IMR-90 (cell line): Measurements from ENCODE around the gene FIS1. TPM values are rescaled to one million over a fixed set of nuclear protein-coding genes. Genes with fewer than 3 reads are reported as not detected.

Source experiments
- ATAC-seq: fragments of 200-7000 bp; cut with Tn5 transposase; 2 replicates; pipeline ENCODE4 v1.9.1; 2020; ENCODE audit warnings: low read depth, mild to moderate bottlenecking, moderate library complexity
- BruUV-seq: library from RNA; stranded (reverse); fragments of 400-500 nt; replicated peaks from 2 replicates; lab custom pipeline; 2021; lab: Mats Ljungman, UMichigan
- CTCF ChIA-PET: fragments of 300-600 bp; formaldehyde crosslinking; extraction: SDS; loops from one replicate; lab custom pipeline; 2021; ENCODE audit warnings: antibody characterized with exemption; lab: Yijun Ruan, JAX
- POLR2A ChIA-PET: fragments of 300-600 bp; sonication (Branson Sonifier 250); formaldehyde crosslinking; loops from one replicate; lab custom pipeline; 2022; ENCODE audit warnings: antibody characterized with exemption; ENCODE audit not compliant: unreplicated experiment; lab: Charles Lee
- DNase-seq: peaks from one replicate; pipeline ENCODE4 v3.0.0; 2013
- H2AFZ ChIP-seq: replicated peaks from 2 replicates; pipeline ENCODE3; 2013; ENCODE audit warnings: low read length, mild to moderate bottlenecking; ENCODE audit not compliant: poor library complexity
- H2AK5ac ChIP-seq: 2 replicates; pipeline ENCODE4 v1.6.1; 2013; ENCODE audit warnings: low read depth, low read length, inconsistent platforms
- H2AK9ac ChIP-seq: replicated peaks from 2 replicates; pipeline ENCODE3; 2013; ENCODE audit warnings: mild to moderate bottlenecking, low read depth, low read length, moderate library complexity; ENCODE audit not compliant: poor library complexity
- H2BK120ac ChIP-seq: 2 replicates; pipeline ENCODE4 v1.6.1; 2013; ENCODE audit warnings: low read depth, low read length, inconsistent platforms
- H2BK15ac ChIP-seq: 3 replicates; pipeline ENCODE4 v1.6.1; 2013; ENCODE audit warnings: low read depth, low read length, inconsistent platforms
- H2BK20ac ChIP-seq: 2 replicates; pipeline ENCODE4 v1.6.1; 2013; ENCODE audit warnings: low read depth, mild to moderate bottlenecking, inconsistent platforms, low read length, moderate library complexity
- H2BK5ac ChIP-seq: 2 replicates; pipeline ENCODE4 v1.6.1; 2013; ENCODE audit warnings: mild to moderate bottlenecking, low read depth, low read length, inconsistent platforms; ENCODE audit not compliant: poor library complexity, severe bottlenecking
- H3K14ac ChIP-seq: replicated peaks from 2 replicates; pipeline ENCODE4 v1.6.1; 2013; ENCODE audit warnings: low read depth, low read length, inconsistent platforms
- H3K18ac ChIP-seq: 2 replicates; pipeline ENCODE4 v1.6.1; 2013; ENCODE audit warnings: low read depth, low read length, control low read depth
- H3K23ac ChIP-seq: 2 replicates; pipeline ENCODE4 v1.6.1; 2013; ENCODE audit warnings: low read depth, low read length, inconsistent platforms
- H3K27ac ChIP-seq: 2 replicates; pipeline ENCODE4 v1.5.1; 2013; ENCODE audit warnings: mild to moderate bottlenecking, control low read depth, low read length; ENCODE audit not compliant: insufficient read depth
- H3K27me3 ChIP-seq: 2 replicates; pipeline ENCODE4 v1.6.1; 2013; ENCODE audit warnings: low read length; ENCODE audit not compliant: control insufficient read depth, insufficient read depth
- H3K36me3 ChIP-seq: 2 replicates; pipeline ENCODE4 v1.6.1; 2013; ENCODE audit warnings: low read length, mixed read lengths; ENCODE audit not compliant: control insufficient read depth, insufficient read depth
- H3K4ac ChIP-seq: 2 replicates; pipeline ENCODE4 v1.6.1; 2013; ENCODE audit warnings: low read depth, low read length, inconsistent platforms
- H3K4me1 ChIP-seq: 2 replicates; pipeline ENCODE4 v1.6.1; 2013; ENCODE audit warnings: low read length, mixed read lengths; ENCODE audit not compliant: control insufficient read depth, insufficient read depth
- H3K4me2 ChIP-seq: 2 replicates; pipeline ENCODE4 v1.6.1; 2013; ENCODE audit warnings: low read depth, mild to moderate bottlenecking, control low read depth, low read length, moderate library complexity
- H3K4me3 ChIP-seq: 2 replicates; pipeline ENCODE4 v1.5.1; 2013; ENCODE audit warnings: low read depth, mild to moderate bottlenecking, control low read depth, low read length, moderate library complexity; ENCODE audit not compliant: insufficient read depth
- H3K56ac ChIP-seq: 2 replicates; pipeline ENCODE4 v1.6.1; 2013; ENCODE audit warnings: low read length, inconsistent platforms; ENCODE audit not compliant: insufficient read depth; ENCODE audit errors: extremely low read depth
- H3K79me1 ChIP-seq, 2 experiments: 2 replicates each; pipeline ENCODE4 v1.6.1; 2013; ENCODE audit warnings: low read length in 2 of 2, inconsistent platforms in 1 of 2, low read depth in 1 of 2
- H3K9ac ChIP-seq: 2 replicates; pipeline ENCODE4 v1.6.1; 2013; ENCODE audit warnings: low read depth, low read length, control low read depth
- H3K9me1 ChIP-seq: 2 replicates; pipeline ENCODE4 v1.6.1; 2013; ENCODE audit warnings: low read length, inconsistent platforms; ENCODE audit not compliant: insufficient read depth
- H3K9me3 ChIP-seq: 2 replicates; pipeline ENCODE4 v1.6.1; 2013; ENCODE audit warnings: low read length; ENCODE audit not compliant: control insufficient read depth, insufficient read depth
- H4K20me1 ChIP-seq: 2 replicates; pipeline ENCODE4 v1.6.1; 2013; ENCODE audit warnings: low read length, inconsistent platforms; ENCODE audit not compliant: insufficient read depth
- H4K5ac ChIP-seq: 2 replicates; pipeline ENCODE4 v1.6.1; 2013; ENCODE audit warnings: mild to moderate bottlenecking, low read depth, low read length, control low read depth
- H4K8ac ChIP-seq, 2 experiments: 2 replicates each; pipeline ENCODE4 v1.6.1; 2013; ENCODE audit warnings: low read depth in 2 of 2, low read length in 2 of 2, control low read depth in 1 of 2, inconsistent platforms in 1 of 2
- H4K91ac ChIP-seq: 2 replicates; pipeline ENCODE4 v1.6.1; 2013; ENCODE audit warnings: low read depth, low read length, inconsistent platforms; ENCODE audit not compliant: insufficient read depth
- CEBPB ChIP-seq: IDR thresholded peaks from 2 replicates; pipeline ENCODE4 v1.6.1; 2012; ENCODE audit warnings: low read depth, low read length, improper control_type of control experiment
- CHD1 ChIP-seq: IDR thresholded peaks from 2 replicates; pipeline ENCODE4 v1.6.1; 2012; ENCODE audit warnings: low read depth, low read length, improper control_type of control experiment
- CTCF ChIP-seq: conservative IDR thresholded peaks from 2 replicates; pipeline ENCODE4 v1.5.1; 2012; ENCODE audit warnings: mild to moderate bottlenecking, low read depth, low read length, improper control_type of control experiment
- ELK1 ChIP-seq: fragments of 150-350 bp; IDR thresholded peaks from 2 replicates; pipeline ENCODE4 v1.6.1; 2016; ENCODE audit warnings: low read depth, mild to moderate bottlenecking, low read length, moderate library complexity, borderline replicate concordance
- MAFK ChIP-seq: IDR thresholded peaks from 2 replicates; pipeline ENCODE4 v1.6.1; 2012; ENCODE audit warnings: low read depth, low read length, improper control_type of control experiment
- MAZ ChIP-seq: IDR thresholded peaks from 2 replicates; pipeline ENCODE4 v1.6.1; 2012; ENCODE audit warnings: low read depth, mild to moderate bottlenecking, low read length, improper control_type of control experiment, moderate library complexity, borderline replicate concordance
- MXI1 ChIP-seq: IDR thresholded peaks from 2 replicates; pipeline ENCODE4 v1.6.1; 2012; ENCODE audit warnings: low read depth, mild to moderate bottlenecking, low read length, moderate library complexity, borderline replicate concordance
- RAD21 ChIP-seq: IDR thresholded peaks from 2 replicates; pipeline ENCODE4 v1.6.1; 2012; ENCODE audit warnings: low read length, improper control_type of control experiment
- RCOR1 ChIP-seq: IDR thresholded peaks from 2 replicates; pipeline ENCODE4 v1.6.1; 2012; ENCODE audit warnings: mild to moderate bottlenecking, low read length, improper control_type of control experiment; ENCODE audit not compliant: insufficient replicate concordance
- RFX5 ChIP-seq: IDR thresholded peaks from 2 replicates; pipeline ENCODE4 v1.8.0; 2012; ENCODE audit warnings: low read depth, mild to moderate bottlenecking, low read length, moderate library complexity
- WGBS, 2 experiments: methylation state at CpG; one replicate each; pipeline versions ENCODE4 v1.1.5 to v1.1.7; 2013; ENCODE audit warnings: missing lambda C conversion rate in 2 of 2; ENCODE audit not compliant: insufficient read length in 1 of 2; ENCODE audit errors: extremely low coverage in 2 of 2; 5-methylcytosine and 5-hydroxymethylcytosine counted together
- dilution Hi-C: fragments of 300-500 bp; cut with HindIII; formaldehyde crosslinking; loops from one replicate; pipeline ENCODE4 v1.14.3; 2018; ENCODE audit warnings: low sequenced_read_pairs; ENCODE audit not compliant: unreplicated experiment
- in situ Hi-C: fragments of 300-500 bp; cut with MboI; formaldehyde crosslinking; loops from 3 replicates; pipeline ENCODE4 v1.14.3; 2019; ENCODE audit warnings: low sequenced_read_pairs, inconsistent platforms, mixed read lengths
- intact Hi-C: fragments of 100-400 bp; cut with micrococcal nuclease; formaldehyde crosslinking; loops from 2 replicates; pipeline ENCODE4 v1.10.0; 2022
- polyA plus RNA-seq, 3 experiments: library from polyadenylated mRNA; depleted of rRNA; stranded (reverse); fragments of >200 nt; gene quantifications; 2 replicates each; pipeline ENCODE4 v1.2.3, GENCODE V29; 2012; ENCODE audit warnings: low replicate concordance in 1 of 3
- total RNA-seq: library from RNA; depleted of rRNA; stranded (reverse); fragments of >200 nt; gene quantifications from 2 replicates; pipeline ENCODE4 v1.2.3, GENCODE V29; 2012

Gene FIS1
- total and polyA plus RNA-seq, 2 of the 4 experiments (the other 2 are of a cell fraction), result 293 to 489 TPM

DNA sequence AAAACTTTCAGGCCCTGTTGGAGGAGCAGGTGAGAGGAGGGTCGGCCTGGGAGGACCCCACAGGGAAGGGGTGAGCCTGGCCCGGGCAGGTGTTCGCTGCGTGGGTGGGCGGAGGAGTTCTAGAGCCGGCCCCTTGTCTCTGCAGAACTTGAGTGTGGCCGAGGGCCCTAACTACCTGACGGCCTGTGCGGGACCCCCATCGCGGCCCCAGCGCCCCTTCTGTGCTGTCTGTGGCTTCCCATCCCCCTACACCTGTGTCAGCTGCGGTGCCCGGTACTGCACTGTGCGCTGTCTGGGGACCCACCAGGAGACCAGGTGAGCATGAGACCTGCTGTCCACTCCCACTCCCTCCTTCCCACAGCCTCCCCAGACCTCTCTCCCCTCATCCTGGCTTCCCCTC lies 21.4 kb downstream of the FIS1 start:
- Histone ChIP-seq H2AK5ac (no peak overlapping the region), H3K4me2 (no peak overlapping the region), H2BK120ac (no peak overlapping the region), H4K91ac (no peak overlapping the region), H4K8ac (no peak overlapping the region), H3K9ac (no peak overlapping the region), H3K79me1 (peaks cover 14 to 35% of the 10 kb centered on the region in 2 experiments), H3K36me3 (peaks cover 38% of the 10 kb centered on the region), H2BK15ac (no peak overlapping the region), H3K23ac (no peak overlapping the region), H3K18ac (no peak overlapping the region), H3K4me3 (no peak overlapping the region), H3K4ac (no peak overlapping the region), H2AK9ac (no peak overlapping the region), H3K27ac (no peak overlapping the region), H2AFZ (no peak overlapping the region), H3K9me3 (no peaks in the 10 kb centered on the region), H2BK20ac (no peak overlapping the region), H3K9me1 (peaks cover 3% of the 10 kb centered on the region; the same call in 1 of the 2 replicates), H3K56ac (no peak overlapping the region), H3K4me1 (no peaks in the 10 kb centered on the region), H4K20me1 (peaks cover 8% of the 10 kb centered on the region), H4K5ac (no peak overlapping the region), H2BK5ac (no peak overlapping the region), H3K14ac (no peak overlapping the region), H3K27me3 (no peaks in the 10 kb centered on the region)
- intact Hi-C loops (no loop called here), in situ Hi-C loops (no loop called here), dilution Hi-C loops (no loop called here)
- WGBS, 2 experiments, result 89% methylated on average over 9 of the region's 15 CpGs; no CpG with 5 or more reads in 1 of the 2 experiments
- no peak for TF ChIP-seq MAZ
- TF ChIP-seq CTCF, result no peak
- TF ChIP-seq RAD21, result no peak
- TF ChIP-seq RCOR1, result no peak
- TF ChIP-seq CHD1, result no peak
- TF ChIP-seq MAFK, result no peak
- TF ChIP-seq RFX5, result no peak
- TF ChIP-seq ELK1, result no peak
- TF ChIP-seq CEBPB, result no peak
- TF ChIP-seq MXI1, result no peak
- no peak for ATAC-seq
- CTCF ChIA-PET, result no interaction called here
- POLR2A ChIA-PET, result no interaction called here
- no peak for DNase-seq
- BruUV-seq, result no TSS peak
